Measurements from ENCODE around the gene RGS7. TPM values are rescaled to one million over a fixed set of nuclear protein-coding genes. Genes with fewer than 3 reads are reported as not detected.
"Not testable (repeated sequence)": the region's sequence is repeated elsewhere in the genome, so short reads cannot be mapped to it uniquely, and the experiment has no call there.

RGS7 gene
- polyA plus RNA-seq, 1 donor (not counting 4 experiments of a cell fraction or from before 2014, with no cell fraction given) = not detected

DNA sequence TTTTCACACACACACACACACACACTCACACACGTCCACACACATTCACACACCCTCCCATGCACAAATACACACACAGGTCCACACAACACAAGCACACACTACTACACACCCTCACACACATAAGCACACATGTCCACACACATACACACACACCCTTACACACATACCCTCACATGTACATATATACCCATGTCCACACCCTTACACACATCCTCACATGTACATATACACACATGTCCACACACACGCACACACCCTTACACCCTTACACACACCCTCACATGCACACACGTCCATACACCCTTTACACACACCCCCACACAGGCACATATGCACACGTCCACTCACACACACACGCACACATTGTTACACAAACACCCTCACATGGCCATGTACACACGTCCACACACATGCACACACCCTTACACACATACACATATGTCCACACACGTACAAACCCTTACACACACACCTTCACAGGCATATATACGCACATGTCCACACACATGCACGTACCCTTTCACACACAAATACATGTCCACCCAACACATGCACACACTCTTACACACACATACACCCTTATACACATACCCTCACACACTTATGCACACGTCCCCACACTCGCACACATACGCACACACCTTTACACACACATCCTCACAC, 50.7 kb downstream of the RGS7 start:
- TF ChIP-seq, protein P1, sequence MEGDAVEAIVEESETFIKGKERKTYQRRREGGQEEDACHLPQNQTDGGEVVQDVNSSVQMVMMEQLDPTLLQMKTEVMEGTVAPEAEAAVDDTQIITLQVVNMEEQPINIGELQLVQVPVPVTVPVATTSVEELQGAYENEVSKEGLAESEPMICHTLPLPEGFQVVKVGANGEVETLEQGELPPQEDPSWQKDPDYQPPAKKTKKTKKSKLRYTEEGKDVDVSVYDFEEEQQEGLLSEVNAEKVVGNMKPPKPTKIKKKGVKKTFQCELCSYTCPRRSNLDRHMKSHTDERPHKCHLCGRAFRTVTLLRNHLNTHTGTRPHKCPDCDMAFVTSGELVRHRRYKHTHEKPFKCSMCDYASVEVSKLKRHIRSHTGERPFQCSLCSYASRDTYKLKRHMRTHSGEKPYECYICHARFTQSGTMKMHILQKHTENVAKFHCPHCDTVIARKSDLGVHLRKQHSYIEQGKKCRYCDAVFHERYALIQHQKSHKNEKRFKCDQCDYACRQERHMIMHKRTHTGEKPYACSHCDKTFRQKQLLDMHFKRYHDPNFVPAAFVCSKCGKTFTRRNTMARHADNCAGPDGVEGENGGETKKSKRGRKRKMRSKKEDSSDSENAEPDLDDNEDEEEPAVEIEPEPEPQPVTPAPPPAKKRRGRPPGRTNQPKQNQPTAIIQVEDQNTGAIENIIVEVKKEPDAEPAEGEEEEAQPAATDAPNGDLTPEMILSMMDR (optimal IDR thresholded peaks at IDR 0.05 in 1 of 3, IDR thresholded peaks at IDR 0.05 in 1 of 3, conservative IDR thresholded peaks at IDR 0.05 in 1 of 3; ENCODE audit: extremely low read depth in 1 of 3, insufficient read depth in 2 of 3, low read length in 3 of 3) = no peak
- no peak for TF ChIP-seq EZH2 (IDR thresholded peaks at IDR 0.05; ENCODE audit: low read length)
- no peaks in the 10 kb centered on the region for H4K20me1 ChIP-seq (ENCODE audit: control insufficient read depth, extremely low read depth, insufficient read depth, low read length)
- H3K36me3 ChIP-seq (ENCODE audit: control insufficient read depth in 2 of 2, extremely low read depth in 1 of 2, insufficient read depth in 2 of 2, low read length in 2 of 2) = no peaks in the 10 kb centered on the region
- H3K27ac ChIP-seq (ENCODE audit: control insufficient read depth, insufficient read depth, low read length) = no peak overlapping the region
- H3K9me3 ChIP-seq (ENCODE audit: control insufficient read depth, low read depth, low read length) = peaks cover 7% of the 10 kb centered on the region
- no peak overlapping the region for H2AFZ ChIP-seq (ENCODE audit: control insufficient read depth, low read length)
- H3K4me1 ChIP-seq (ENCODE audit: control insufficient read depth, extremely low read depth, insufficient read depth, low read length) = no peaks in the 10 kb centered on the region
- H3K9me1 ChIP-seq (ENCODE audit: control insufficient read depth, extremely low read depth, insufficient read depth, low read length) = no peaks in the 10 kb centered on the region
- dilution Hi-C loops (cut with MboI; ENCODE audit: extremely low pct_ligation_motif_present, low sequenced_read_pairs) = no loop called here
- no peak for FAIRE-seq
- no peak overlapping the region for H3K4me2 ChIP-seq (ENCODE audit: control insufficient read depth, extremely low read depth, insufficient read depth, low read depth, low read length)
- no peak overlapping the region for H3K9ac ChIP-seq (ENCODE audit: control insufficient read depth, extremely low read depth, insufficient read depth, low read length)
- H3K4me3 ChIP-seq (ENCODE audit: control insufficient read depth in 2 of 3, extremely low read depth in 1 of 3, insufficient read depth in 2 of 3, low read depth in 1 of 3, low read length in 3 of 3) = no peak overlapping the region
- no peak for DNase-seq (ENCODE audit: low read depth, low spot score)
- H3K79me2 ChIP-seq (ENCODE audit: control insufficient read depth, insufficient read depth, low read length) = no peaks in the 10 kb centered on the region
- no peaks in the 10 kb centered on the region for H3K27me3 ChIP-seq (ENCODE audit: control insufficient read depth, extremely low read depth, insufficient read depth, low read length)

DNA sequence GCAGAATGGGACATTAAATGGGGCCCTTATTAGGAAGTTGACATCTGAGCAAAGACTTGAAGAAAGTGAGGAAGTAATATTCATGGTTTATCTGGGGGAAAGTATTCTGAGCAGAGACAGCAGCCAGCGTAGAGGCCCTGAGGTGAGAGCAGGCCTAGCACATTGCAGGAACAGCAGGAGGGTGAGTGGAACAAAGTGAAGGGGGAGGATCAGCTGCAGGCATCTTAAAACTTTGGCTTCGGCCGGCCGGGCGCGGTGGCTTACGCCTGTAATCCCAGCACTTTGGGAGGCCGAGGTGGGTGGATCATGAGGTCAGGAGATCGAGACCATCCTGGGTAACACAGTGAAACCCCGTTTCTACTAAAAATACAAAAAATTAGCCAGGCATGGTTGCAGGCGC, 55.0 kb downstream of the RGS7 start:
- H3K4me1 ChIP-seq (ENCODE audit: control insufficient read depth, extremely low read depth, insufficient read depth, low read length); H3K36me3 ChIP-seq (ENCODE audit: control insufficient read depth in 2 of 2, extremely low read depth in 1 of 2, insufficient read depth in 2 of 2, low read length in 2 of 2); H3K27me3 ChIP-seq (ENCODE audit: control insufficient read depth, extremely low read depth, insufficient read depth, low read length); H3K9me3 ChIP-seq (ENCODE audit: control insufficient read depth, low read depth, low read length); H3K4me3 ChIP-seq (ENCODE audit: control insufficient read depth in 2 of 3, extremely low read depth in 1 of 3, insufficient read depth in 2 of 3, low read depth in 1 of 3, low read length in 3 of 3); H3K79me2 ChIP-seq (ENCODE audit: control insufficient read depth, insufficient read depth, low read length); H3K9me1 ChIP-seq (ENCODE audit: control insufficient read depth, extremely low read depth, insufficient read depth, low read length); H3K4me2 ChIP-seq (ENCODE audit: control insufficient read depth, extremely low read depth, insufficient read depth, low read depth, low read length); H2AFZ ChIP-seq (ENCODE audit: control insufficient read depth, low read length); dilution Hi-C loops (cut with MboI; ENCODE audit: extremely low pct_ligation_motif_present, low sequenced_read_pairs); H4K20me1 ChIP-seq (ENCODE audit: control insufficient read depth, extremely low read depth, insufficient read depth, low read length); DNase-seq (ENCODE audit: low read depth, low spot score); FAIRE-seq; H3K27ac ChIP-seq (ENCODE audit: control insufficient read depth, insufficient read depth, low read length); H3K9ac ChIP-seq (ENCODE audit: control insufficient read depth, extremely low read depth, insufficient read depth, low read length): not testable (repeated sequence)

DNA sequence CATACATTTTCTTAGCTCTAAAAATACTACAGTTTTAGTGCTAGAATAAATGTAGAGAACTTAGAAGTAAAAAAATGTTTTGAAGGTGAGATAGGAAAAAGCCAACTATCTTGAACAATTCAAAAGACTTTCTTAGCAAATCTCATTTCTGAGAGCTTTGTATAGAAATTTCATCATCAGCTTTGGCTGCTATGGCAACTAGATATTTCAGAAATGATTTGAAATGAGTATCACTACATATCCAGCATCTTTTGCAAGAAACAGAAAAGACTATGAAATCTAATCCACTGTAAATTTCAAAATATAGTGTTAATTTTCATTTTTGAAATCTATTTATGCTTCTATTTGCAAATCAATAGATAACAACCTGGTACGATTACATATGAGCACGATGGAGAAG, 57.7 kb downstream of the RGS7 start:
- TF ChIP-seq, protein P1 (optimal IDR thresholded peaks at IDR 0.05 in 1 of 3, IDR thresholded peaks at IDR 0.05 in 1 of 3, conservative IDR thresholded peaks at IDR 0.05 in 1 of 3; ENCODE audit: extremely low read depth in 1 of 3, insufficient read depth in 2 of 3, low read length in 3 of 3) = no peak
- TF ChIP-seq EZH2 (IDR thresholded peaks at IDR 0.05; ENCODE audit: low read length) = no peak
- DNase-seq (ENCODE audit: low read depth, low spot score) (no peak), FAIRE-seq (no peak)
- Histone ChIP-seq H4K20me1 (ENCODE audit: control insufficient read depth, extremely low read depth, insufficient read depth, low read length) (no peaks in the 10 kb centered on the region), H3K36me3 (ENCODE audit: control insufficient read depth in 2 of 2, extremely low read depth in 1 of 2, insufficient read depth in 2 of 2, low read length in 2 of 2) (no peaks in the 10 kb centered on the region), H2AFZ (ENCODE audit: control insufficient read depth, low read length) (no peak overlapping the region), H3K4me3 (ENCODE audit: control insufficient read depth in 2 of 3, extremely low read depth in 1 of 3, insufficient read depth in 2 of 3, low read depth in 1 of 3, low read length in 3 of 3) (no peak overlapping the region), H3K9me3 (ENCODE audit: control insufficient read depth, low read depth, low read length) (no peaks in the 10 kb centered on the region), H3K27me3 (ENCODE audit: control insufficient read depth, extremely low read depth, insufficient read depth, low read length) (no peaks in the 10 kb centered on the region), H3K9ac (ENCODE audit: control insufficient read depth, extremely low read depth, insufficient read depth, low read length) (no peak overlapping the region), H3K9me1 (ENCODE audit: control insufficient read depth, extremely low read depth, insufficient read depth, low read length) (no peaks in the 10 kb centered on the region), H3K4me1 (ENCODE audit: control insufficient read depth, extremely low read depth, insufficient read depth, low read length) (no peaks in the 10 kb centered on the region), H3K27ac (ENCODE audit: control insufficient read depth, insufficient read depth, low read length) (no peak overlapping the region), H3K4me2 (ENCODE audit: control insufficient read depth, extremely low read depth, insufficient read depth, low read depth, low read length) (no peak overlapping the region), H3K79me2 (ENCODE audit: control insufficient read depth, insufficient read depth, low read length) (no peaks in the 10 kb centered on the region)
- dilution Hi-C loops (cut with MboI; ENCODE audit: extremely low pct_ligation_motif_present, low sequenced_read_pairs) = no loop called here

Data from keratinocyte (primary cell).